OCI-LY1 (cell line): Measurements from ENCODE around the gene CHMP2A.

Experiments used
- CTCF ChIP-seq: fragments of 200-600 bp; sonication (generic), shearing (Covaris generic); IDR thresholded peaks from 2 replicates; pipeline ENCODE4 v1.5.1; 2017; ENCODE audit warnings: mild to moderate bottlenecking, antibody characterized with exemption, low read length, moderate library complexity, mixed read lengths
- EZH2 ChIP-seq: fragments of 200-600 bp; sonication (generic), shearing (Covaris generic); IDR thresholded peaks from 2 replicates; pipeline ENCODE4 v1.8.0; 2017; ENCODE audit warnings: borderline replicate concordance, mixed run types, mild to moderate bottlenecking, antibody characterized with exemption, low read length, moderate library complexity, mixed read lengths

- no peak for TF ChIP-seq EZH2
- TF ChIP-seq CTCF = no peak
These were observed 29.9 kb upstream of the CHMP2A start for GRCh38 chr19:58584498-58585441.
